Caco-2 (cell line): ENCODE data around the gene TRIM77. TPM values are rescaled to one million over a fixed set of nuclear protein-coding genes. Genes with fewer than 3 reads are reported as not detected.

Experiments
- total RNA-seq: library from RNA; stranded (reverse); gene quantifications from 2 replicates; pipeline ENCODE4 v1.2.3, GENCODE V29; 2022

Gene TRIM77
- total RNA-seq, 1 experiment from 2014 or later, result not detected

Other genes starting within 250 kb of the TRIM77 start
- gene NOX4, start 218.9 kb upstream of the TRIM77 start, total RNA-seq, result 0.14 TPM in 1 of 2 replicates, not detected in the other
- gene TRIM49, start 98.3 kb downstream of the TRIM77 start, total RNA-seq, result not detected in 2 replicates
- not detected in 2 replicates for gene TRIM64B, start 168.2 kb downstream of the TRIM77 start, total RNA-seq
- gene TRIM49D1, start 211.9 kb downstream of the TRIM77 start, total RNA-seq, result not detected in 2 replicates
- gene TRIM49D2, start 213.8 kb downstream of the TRIM77 start, total RNA-seq, result not detected in 2 replicates